Brain microvascular endothelial cell (primary cell): ENCODE measurements around the gene WDR4.
A peak's percentile ranks its signal among the peaks of the same experiment; 100 is the strongest.

Experiments
- DNase-seq: peaks from one replicate; pipeline ENCODE4 v3.0.0-alpha.2; 2020
- H3K27ac ChIP-seq: fragments of 250-450 bp; sonication (Bioruptor Pico); 2 replicates; pipeline ENCODE4 v1.5.1; 2020; ENCODE audit warnings: mild to moderate bottlenecking, moderate library complexity
- H3K27me3 ChIP-seq: fragments of 250-450 bp; sonication (Bioruptor Pico); replicated peaks from 2 replicates; pipeline ENCODE4 v1.5.1; 2020; ENCODE audit warnings: mild to moderate bottlenecking
- H3K36me3 ChIP-seq: fragments of 250-450 bp; sonication (Bioruptor Pico); replicated peaks from 2 replicates; pipeline ENCODE4 v1.5.1; 2020; ENCODE audit warnings: mild to moderate bottlenecking
- H3K4me3 ChIP-seq: 2 replicates; pipeline ENCODE4 v1.5.1; 2011; ENCODE audit warnings: low read depth, mild to moderate bottlenecking, control low read depth, low read length, moderate library complexity
- CTCF ChIP-seq: IDR thresholded peaks from 2 replicates; pipeline ENCODE4 v1.5.1; 2011; ENCODE audit warnings: low read depth, mild to moderate bottlenecking, moderate library complexity, low read length, control low read depth, inconsistent platforms; ENCODE audit errors: missing control alignments
- in situ Hi-C: cut with HindIII; loops from 2 replicates; pipeline ENCODE4 v1.10.0; 2017; ENCODE audit warnings: low sequenced_read_pairs, low pct_ligation_motif_present

WDR4 gene

GRCh38 chr21:42862774-42863503 lies 16.4 kb downstream of the WDR4 start:
- in situ Hi-C loops, result no loop called here
- Histone ChIP-seq H3K4me3 (no peak overlapping the region), H3K27ac (no peak overlapping the region), H3K36me3 (peaks cover 33% of the 10 kb centered on the region), H3K27me3 (no peaks in the 10 kb centered on the region)
- peak; percentile 11 for TF ChIP-seq CTCF
- no peak for DNase-seq

DNA sequence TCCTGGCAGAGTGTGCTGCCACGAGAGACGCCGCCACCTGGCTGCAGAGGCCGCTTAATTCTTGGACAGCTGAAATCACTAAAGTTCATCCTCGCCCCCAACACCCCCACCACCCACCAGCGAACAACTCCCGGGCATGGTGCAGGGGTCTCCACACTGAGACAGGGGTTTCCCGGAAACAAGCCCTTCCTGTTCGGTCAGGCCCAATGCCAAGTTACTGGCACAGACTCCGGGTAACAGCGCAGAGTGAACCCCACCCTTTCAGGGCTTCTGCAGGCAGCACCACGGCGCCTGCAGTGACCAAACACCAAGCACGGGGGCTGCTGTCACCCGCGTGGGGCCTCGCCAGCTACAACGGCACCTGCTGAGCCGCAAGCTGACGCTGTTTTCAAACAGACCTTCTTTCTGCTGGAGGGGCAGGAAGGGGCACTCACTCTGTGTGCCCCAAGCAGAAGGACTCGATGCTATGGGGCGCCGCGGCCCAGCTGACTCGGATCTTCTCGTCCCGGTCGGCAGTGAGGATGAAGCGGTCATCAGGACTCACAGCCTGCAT lies 17.4 kb downstream of the WDR4 start:
- TF ChIP-seq CTCF, result no peak
- in situ Hi-C loops, result no loop called here
- no peak for DNase-seq
- no peak overlapping the region for H3K4me3 ChIP-seq
- no peak overlapping the region for H3K27ac ChIP-seq
- peaks cover 38% of the 10 kb centered on the region for H3K36me3 ChIP-seq
- no peaks in the 10 kb centered on the region for H3K27me3 ChIP-seq

DNA sequence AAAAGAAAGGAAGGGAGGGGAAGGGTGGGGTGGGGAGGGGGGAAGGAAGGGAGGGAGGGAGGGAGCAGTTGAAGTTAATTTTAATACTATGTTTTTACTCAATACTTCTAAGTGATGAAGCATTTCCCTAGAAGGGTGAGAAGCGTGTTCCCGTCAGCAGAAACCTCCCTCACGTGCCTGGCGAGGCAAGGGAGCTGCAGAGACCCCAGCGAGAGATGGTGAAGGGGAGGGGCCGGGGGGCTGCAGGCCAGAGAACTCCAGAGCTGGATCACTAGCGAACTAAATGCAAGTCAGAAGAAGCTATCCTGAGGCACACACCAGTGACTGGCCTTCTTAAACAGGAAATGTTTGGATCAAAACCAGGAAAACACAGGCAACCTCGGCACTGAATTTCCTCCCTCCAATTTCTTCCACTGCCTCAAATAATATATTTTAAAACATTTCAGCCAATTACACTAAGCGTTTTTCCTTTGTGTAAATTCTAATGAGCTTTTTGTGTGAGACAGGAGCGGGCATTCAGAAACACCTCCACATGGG lies 18.0 kb downstream of the WDR4 start:
- Histone ChIP-seq H3K36me3 (peaks cover 42% of the 10 kb centered on the region), H3K4me3 (no peak overlapping the region), H3K27me3 (no peaks in the 10 kb centered on the region), H3K27ac (no peak overlapping the region)
- in situ Hi-C loops, result no loop called here
- no peak for DNase-seq
- no peak for TF ChIP-seq CTCF

- Histone ChIP-seq H3K27me3 (no peaks in the 10 kb centered on the region), H3K27ac (no peak overlapping the region), H3K4me3 (no peak overlapping the region), H3K36me3 (peaks cover 52% of the 10 kb centered on the region)
- in situ Hi-C loops, result no loop called here
- DNase-seq, result no peak
- TF ChIP-seq CTCF, result no peak
These were observed 19.0 kb downstream of the WDR4 start for GRCh38 chr21:42860345-42860744.

DNA sequence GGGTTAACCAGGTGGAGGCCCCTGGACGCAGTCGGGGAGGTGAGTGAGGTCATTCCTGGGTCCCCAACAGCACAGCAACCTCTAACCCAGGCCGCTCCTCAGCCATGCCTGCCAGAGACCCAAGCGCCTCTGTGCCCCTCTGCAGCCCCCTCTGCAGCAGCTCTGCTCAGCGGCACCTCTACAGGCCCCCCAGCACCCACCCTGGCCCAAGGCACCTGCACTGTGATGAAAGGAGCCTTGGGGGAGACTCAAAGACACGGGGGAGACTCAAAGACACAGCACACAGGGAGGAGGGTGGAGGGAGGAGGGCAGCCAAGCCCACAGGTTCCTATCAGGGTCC lies 19.5 kb downstream of the WDR4 start:
- DNase-seq, result no peak
- in situ Hi-C loops, result no loop called here
- no peak overlapping the region for H3K27ac ChIP-seq
- H3K27me3 ChIP-seq, result no peaks in the 10 kb centered on the region
- TF ChIP-seq CTCF, result no peak
- peaks cover 55% of the 10 kb centered on the region for H3K36me3 ChIP-seq
- H3K4me3 ChIP-seq, result no peak overlapping the region
